Measurements from ENCODE around the gene UBAC1.

- TF ChIP-seq POLR2A (IDR thresholded peaks at IDR 0.05; ENCODE audit: low read length) (no peak), GATA1 (IDR thresholded peaks at IDR 0.05; ENCODE audit: low read depth, low read length) (no peak)
Measured at GRCh38 chr9:135886147-135886981, 74.8 kb downstream of the UBAC1 start.

Measured in erythroblast (primary cell).